HEK293T (cell line): Measurements from ENCODE around the gene RAMACL.

ENCODE experiments used
- FOXK2 ChIP-seq: fragments of 450-650 bp; IDR thresholded peaks from 2 replicates; pipeline ENCODE4 v1.6.1; 2016; ENCODE audit warnings: mild to moderate bottlenecking
- NFRKB ChIP-seq: fragments of 450-650 bp; IDR thresholded peaks from 2 replicates; pipeline ENCODE4 v1.6.1; 2016; ENCODE audit warnings: mild to moderate bottlenecking, moderate library complexity
- PKNOX1 ChIP-seq: fragments of 450-650 bp; IDR thresholded peaks from 2 replicates; pipeline ENCODE4 v1.6.1; 2016
- ZNF384 ChIP-seq: fragments of 450-650 bp; IDR thresholded peaks from 2 replicates; pipeline ENCODE4 v1.6.1; 2016

- TF ChIP-seq ZNF384 (no peak), FOXK2 (no peak), NFRKB (no peak), PKNOX1 (no peak)
These were observed 45.1 kb downstream of the RAMACL start for GRCh38 chr6:166541366-166541765.
